Skeletal muscle cell (primary cell): ENCODE measurements around the gene FAM171A1.

Source experiments
- DNase-seq: peaks from one replicate; pipeline ENCODE4 v3.0.0-alpha.2; 2010; ENCODE audit warnings: low read depth
- H3K4me3 ChIP-seq: 2 replicates; pipeline ENCODE4 v1.5.1; 2011; ENCODE audit warnings: low read depth, mild to moderate bottlenecking, control low read depth, low read length, moderate library complexity

The FAM171A1 gene

DNA sequence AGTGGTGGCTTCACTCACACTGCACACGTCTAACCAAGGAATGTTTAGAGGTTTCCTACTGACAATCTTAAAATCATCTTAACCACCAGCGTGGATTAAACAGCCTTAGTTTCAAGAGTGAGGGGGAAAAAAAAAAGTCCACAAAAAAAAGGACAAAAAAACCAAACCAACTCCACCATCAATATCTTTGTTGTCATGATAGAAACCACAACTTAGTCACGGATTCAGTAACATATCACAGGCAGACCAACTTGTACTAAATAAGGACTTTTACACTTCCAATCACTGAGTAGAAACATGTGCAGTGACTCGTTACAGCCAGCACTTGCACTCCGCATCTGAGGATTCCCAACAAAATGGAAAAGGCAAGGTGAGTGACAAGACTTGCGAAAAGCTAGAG lies 46.5 kb downstream of the FAM171A1 start:
- no peak overlapping the region for H3K4me3 ChIP-seq
- no peak for DNase-seq

DNA sequence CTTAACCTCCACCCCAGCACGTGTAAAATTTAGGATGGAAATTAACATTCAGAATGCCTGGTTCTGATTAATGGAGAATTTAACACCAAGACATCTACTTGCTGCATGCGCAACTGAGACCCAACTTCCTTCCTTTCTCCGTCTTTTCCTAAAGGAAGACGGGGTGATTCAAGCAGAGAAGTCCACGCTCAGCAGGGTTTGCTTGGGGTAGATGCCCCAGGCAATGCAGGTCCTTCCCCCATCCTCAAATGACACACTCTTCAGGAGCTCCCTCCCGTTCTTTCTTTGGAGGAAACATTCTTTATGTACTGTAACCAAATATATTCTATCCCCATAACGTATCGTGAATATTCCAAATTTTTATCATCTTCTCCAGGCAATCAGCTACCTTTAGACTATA lies 47.0 kb downstream of the FAM171A1 start:
- no peak overlapping the region for H3K4me3 ChIP-seq
- no peak for DNase-seq

DNA sequence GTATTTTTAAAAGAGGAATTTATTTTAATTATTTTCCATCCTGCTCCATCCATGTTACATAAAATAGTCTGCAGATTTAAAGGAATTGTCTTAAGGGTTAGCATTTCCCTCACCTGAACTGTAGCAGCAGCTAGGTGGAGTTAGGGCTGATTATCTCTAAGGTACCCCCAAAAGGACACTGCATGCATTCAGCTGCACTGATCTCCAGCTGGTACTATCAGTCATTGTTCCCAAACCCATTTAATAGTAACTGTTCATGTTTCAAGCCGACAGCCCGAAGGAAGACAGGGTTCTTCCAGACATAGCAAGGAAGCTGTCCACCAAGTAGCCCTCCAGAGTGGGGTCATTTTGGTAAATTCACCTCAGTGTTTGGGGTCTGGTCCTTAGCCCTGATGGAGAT lies 48.7 kb downstream of the FAM171A1 start:
- no peak for DNase-seq
- no peak overlapping the region for H3K4me3 ChIP-seq

DNA sequence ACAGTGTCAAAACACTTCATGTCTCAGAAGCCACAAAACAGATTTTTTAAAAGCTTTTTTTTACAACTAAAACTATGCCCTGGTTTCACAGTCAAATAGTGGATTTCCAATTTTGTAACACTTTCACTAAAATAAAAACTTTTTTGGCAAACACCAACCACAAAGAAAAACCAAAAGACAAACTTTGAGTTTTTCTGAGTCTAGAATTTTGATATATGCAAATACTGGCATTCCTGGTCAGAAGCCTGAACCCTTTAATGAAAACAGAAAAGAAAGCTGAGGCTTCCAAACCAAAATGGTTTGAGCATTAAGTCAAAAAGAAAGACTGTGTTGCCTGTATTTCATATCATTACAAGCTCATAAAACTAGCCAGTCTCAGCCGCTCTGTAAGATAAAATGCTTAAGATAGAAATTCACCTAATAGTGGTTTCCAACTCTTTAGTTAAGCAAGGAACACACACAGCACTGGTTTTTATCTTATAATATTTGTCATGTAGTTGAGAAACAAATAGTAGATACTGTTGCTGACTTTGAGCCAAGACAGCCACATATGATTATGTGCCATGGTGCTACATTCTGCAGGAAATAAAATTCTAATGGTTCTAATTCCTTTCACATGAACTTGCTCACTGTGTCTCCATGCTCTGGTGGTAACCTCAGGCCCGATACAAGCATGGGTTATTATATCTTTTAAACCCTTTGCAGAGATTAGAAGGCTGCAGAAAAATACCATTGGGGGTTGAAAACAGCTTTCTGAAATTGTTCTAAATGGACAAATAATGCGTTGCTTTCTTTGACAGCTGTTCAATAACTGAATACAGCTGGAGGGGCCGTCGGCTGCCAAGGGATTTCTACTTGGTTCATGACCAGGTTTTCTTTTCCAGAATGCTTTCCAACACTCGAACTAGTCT lies 49.4 kb downstream of the FAM171A1 start:
- H3K4me3 ChIP-seq: no peak overlapping the region
- no peak for DNase-seq

DNA sequence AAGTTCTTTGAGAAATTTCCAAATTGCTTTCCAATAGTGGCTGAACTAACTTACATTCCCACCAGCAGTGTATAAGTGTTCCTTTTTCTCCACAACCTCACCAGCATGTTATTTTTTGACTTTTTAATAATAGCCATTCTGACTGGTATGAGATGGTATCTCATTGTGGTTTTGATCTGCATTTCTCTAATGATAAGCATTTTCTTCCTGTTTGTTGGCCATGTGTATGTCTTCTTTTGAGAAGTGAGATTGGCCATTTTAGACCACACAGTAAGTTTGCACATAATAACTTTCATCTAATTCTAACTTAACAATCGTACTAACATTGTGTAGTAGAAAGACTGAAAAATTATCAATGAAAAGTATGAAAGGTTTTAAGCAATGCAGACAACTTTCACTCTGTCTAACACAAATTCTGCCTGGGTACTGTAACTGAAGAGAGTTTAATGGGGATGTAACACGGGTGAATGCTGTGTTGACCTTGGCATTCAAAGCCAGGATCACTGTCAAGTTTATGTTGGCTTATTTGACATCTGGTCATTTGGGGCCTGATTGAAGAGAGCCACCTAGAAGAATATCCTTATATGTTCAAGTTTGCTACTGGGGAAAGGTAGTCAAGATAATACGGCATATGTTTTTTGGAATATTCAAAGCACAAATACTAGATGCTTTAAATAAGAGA lies 50.4 kb downstream of the FAM171A1 start:
- no peak overlapping the region for H3K4me3 ChIP-seq
- DNase-seq: no peak

DNA sequence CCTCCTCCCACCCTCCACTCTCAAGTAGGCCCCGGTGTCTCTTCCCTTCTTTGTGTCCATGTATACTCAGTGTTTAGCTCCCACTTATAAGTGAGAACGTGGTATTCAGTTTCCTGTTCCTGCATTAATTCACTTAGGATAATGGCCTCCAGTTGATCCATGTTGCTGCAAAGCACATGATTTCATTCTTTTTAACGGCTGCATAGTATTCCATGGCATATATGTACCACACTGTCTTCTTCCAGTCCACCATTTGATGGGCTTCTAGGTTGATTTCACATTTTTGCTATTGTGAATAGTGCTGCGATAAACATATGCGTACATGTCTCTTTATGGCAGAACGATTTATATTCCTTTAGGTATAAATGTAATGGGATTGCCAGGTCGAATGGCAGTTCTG lies 51.0 kb downstream of the FAM171A1 start:
- DNase-seq: no peak
- H3K4me3 ChIP-seq: no peak overlapping the region

DNA sequence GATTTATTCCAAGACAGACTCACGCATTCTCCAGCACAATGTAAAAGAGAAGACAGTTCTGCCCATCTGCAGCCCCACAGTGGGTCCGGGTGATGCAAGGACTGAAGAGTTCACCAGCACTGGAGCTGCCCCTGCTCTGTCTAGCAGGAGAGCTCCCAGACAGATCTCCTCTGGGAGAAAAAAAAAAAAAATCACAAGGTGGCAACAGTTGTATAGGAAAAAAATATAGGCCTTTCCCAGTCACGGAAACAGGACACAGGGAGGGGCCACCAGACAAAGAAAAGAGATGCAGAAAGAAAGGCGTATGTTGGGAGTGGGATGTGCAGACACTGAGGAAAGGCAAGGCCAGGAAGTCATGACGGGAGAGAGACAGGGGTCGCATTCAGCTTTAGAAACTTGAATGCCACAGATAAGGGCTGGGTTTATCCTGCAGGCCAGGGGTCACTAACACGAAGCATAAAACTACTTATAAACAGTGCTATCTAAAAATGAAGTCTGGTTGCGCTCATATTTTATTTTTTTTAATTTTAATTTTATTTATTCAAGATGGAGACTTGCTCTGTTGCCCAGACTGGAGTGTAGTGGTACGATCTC lies 54.1 kb downstream of the FAM171A1 start:
- DNase-seq: no peak
- no peak overlapping the region for H3K4me3 ChIP-seq

DNA sequence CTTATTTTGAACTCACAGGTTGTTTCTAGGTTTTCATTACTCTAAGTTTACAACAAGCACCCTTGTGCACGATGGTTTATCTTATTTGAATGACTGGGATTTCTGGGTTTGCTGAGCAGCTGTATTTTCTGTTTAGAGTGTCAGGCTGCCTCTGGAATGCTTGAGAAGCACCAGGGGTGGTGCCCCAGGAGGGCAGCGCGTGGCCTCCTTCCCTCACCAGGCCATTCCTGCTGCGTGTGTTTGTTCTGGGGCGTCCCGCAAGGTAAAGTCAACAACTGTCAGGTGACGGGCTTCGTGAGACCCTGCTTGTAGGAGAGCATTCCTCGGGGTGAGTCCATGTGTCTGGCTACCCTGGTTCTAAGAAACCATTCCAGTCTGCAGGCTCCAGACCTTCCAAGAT lies 54.9 kb downstream of the FAM171A1 start:
- no peak overlapping the region for H3K4me3 ChIP-seq
- no peak for DNase-seq

DNA sequence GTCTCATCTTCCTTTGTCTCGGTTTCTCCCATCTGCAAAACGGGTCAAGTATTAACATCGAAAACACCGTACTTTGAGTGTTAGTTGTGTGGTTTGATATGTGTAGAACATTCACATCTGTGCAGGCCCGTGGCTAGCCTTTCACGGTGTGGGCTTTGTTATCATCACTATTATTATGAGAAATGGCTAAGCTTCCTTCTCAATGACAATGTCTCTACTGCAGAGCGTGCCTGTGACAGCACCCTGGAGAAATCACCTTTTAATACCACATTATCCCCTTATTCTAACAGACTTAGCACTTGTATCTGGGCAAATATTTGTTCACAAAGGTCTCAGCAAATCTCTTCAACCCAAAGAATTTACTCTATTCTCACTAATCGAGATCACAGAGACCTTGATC lies 55.8 kb downstream of the FAM171A1 start:
- no peak for DNase-seq
- no peak overlapping the region for H3K4me3 ChIP-seq

DNA sequence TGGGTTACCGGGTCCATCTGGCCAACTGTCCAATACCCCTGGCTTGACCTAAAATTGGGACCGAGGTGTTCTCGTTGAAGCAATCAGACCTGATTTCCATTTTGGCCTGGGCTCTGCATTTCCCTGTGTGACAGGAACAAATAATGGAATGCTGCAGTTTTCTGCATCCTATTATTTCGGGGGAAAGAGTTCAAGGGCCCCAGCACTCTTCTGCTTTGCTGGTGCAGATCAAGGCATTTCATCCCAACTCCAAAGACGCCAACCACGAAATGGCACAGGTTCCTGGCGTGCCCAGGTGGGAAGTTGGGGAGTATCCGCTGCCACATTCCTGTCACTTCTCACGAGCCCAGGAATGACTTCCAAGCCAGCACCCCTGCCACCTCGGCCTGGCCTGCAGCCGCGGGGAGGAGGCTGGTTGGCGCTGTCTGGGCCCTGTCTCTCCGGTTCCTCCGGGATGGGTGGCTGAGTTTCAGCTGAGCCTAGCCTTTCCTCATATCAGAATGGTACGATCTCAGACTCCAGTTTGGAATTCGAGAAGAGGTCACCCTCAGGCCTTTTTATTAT lies 56.5 kb downstream of the FAM171A1 start:
- no peak overlapping the region for H3K4me3 ChIP-seq
- no peak for DNase-seq

DNA sequence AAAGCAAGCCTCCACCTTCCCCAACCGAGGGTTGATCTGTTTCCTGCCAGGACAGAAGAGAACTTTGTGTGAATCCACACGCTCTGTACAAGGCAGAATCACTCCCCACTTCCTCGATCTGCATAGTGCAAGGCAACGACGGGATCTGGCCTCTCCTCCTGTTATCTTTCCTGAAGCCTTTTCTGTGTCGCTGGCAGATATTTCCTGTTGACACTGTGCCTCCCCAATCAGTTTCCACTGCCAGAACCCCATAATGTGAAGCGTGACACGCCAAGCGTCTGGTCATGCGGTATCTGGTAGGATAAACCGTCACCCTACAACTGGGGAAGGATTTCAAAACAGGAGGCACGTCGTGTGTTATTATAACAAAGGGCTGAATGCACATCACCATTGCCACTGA lies 57.2 kb downstream of the FAM171A1 start:
- H3K4me3 ChIP-seq: no peak overlapping the region
- no peak for DNase-seq

DNA sequence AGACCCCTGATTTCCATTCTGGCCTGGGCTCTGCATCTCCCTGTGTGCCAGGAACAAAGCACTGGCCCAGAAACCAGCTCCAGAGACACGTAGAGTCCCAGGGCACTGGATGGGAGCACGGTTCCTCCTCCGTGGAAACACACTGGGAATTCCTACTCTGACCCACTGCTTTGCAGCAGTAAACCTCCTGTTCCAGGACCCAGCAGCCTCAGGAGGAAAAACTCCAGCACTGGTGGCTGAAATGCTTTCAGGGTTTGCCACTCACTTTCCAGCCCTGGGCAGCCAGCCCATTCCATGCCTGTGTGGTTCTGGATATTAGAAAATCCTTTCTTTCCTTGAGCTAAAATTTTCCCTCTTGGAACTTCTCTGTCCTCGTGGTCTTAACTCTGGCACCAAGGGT lies 58.0 kb downstream of the FAM171A1 start:
- no peak for DNase-seq
- H3K4me3 ChIP-seq: no peak overlapping the region

DNA sequence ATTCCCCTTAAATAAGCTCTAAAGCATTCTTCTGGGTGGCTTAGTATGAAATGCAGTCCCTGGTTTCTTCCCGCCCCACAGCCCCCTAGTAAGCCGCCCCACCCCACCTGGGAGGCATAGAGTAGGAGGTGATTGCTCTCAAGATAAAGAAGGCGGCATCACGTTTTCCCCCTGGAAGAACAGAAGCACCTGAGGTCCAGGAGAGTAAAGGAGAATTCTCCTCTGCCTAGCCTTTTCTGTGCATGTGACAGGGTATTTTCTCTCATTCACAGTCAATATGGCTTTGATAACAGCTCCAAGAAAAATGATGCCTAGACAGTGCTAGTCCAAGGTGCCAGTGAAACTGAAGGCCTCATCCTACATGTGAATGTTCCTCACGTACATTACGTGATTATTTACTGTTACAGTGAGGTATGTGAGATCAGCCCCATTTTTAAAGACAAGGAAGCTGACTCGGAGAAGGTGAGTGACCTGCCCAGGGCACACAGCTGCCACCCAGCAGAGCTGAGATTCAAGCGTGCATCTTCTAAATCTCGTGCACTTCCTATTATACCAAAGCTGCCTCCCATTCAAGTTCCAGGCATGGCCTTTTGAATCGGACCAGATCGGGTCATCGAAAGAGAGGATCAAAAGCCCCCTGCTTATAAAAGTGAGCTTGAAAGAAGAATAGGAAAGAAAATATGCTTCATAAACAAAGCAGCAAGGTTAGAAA lies 59.4 kb downstream of the FAM171A1 start:
- H3K4me3 ChIP-seq: no peak overlapping the region
- no peak for DNase-seq

DNA sequence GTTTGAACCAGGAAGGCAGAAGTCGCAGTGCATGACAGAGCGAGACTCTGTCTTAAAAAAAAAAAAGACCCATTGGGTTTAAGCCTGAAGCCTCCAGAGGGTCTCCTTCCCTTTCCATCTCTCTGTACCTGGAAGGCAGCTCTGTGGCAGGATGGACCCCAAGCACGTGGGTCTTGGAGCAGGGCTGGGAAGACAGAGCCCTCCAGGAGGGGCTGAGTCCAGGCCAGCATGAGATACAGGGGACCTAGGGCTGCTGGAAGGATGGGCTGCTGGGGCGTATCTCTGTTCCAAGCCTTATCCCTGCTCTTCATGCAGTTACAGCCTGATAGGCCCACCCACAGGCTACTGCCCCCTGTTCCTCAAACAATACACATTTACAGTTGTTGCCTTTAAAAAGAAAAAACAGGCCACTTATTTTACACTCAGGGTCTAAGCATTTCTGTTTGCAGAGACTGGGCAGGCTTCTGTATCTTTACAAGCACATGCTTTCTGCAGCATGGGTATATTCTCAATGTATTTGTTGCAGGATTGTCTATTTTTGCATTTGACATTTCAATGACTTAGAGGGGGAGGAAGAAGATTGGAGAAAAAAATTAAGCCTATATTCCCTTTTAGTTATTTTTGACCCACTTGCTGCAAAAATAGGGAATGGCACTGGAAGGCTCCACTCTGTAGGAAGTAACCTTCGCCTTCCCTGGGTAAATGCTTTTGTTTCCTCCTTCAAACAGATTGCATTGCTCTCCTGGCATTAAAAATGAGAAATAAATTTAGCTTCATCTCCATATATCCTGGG lies 60.1 kb downstream of the FAM171A1 start:
- no peak for DNase-seq
- no peak overlapping the region for H3K4me3 ChIP-seq

DNA sequence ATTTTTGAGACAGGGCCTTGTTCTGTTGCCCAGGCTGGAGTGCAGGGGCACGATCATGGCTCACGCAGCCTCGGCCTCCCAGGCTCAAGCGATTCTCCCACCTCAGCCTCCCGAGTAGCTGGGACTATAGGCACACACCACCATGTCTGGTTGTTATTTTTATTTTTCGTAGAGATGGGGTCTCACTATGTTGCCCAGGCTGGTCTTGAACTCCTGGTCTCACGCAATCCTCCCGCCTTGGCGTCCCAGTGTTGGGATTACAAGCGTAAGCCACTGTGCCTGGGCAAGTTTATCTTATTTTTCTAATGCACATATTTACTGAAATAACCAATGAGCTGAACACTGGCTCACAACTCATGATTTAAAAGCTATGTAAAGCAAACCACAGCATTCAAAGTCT lies 61.9 kb downstream of the FAM171A1 start:
- no peak for DNase-seq
- no peak overlapping the region for H3K4me3 ChIP-seq

DNA sequence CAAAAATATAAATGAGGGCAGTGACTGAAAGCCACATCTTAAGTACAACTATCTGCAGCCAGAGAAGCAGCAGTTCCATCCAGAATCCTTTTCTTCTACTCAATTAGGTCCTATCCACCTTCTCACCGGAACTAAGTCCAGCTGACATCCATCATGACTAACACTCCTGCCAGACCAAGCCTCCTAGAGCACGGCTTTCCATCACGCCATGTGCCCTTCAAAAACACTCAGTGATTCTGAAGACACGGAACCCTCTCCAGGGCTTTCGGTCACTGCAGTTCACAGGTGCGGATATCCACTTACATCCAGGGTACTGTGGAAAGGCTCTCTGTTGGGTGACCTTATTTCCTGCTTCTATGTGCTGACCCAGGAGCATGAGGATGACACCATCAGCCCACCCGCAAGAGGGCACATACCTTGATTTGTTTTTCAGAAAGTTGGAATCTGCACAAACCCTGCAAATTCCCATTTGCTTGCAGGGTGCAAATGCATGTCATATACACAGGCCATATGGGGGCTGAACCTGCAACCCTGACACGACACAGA lies 64.3 kb downstream of the FAM171A1 start:
- H3K4me3 ChIP-seq: no peak overlapping the region
- no peak for DNase-seq

DNA sequence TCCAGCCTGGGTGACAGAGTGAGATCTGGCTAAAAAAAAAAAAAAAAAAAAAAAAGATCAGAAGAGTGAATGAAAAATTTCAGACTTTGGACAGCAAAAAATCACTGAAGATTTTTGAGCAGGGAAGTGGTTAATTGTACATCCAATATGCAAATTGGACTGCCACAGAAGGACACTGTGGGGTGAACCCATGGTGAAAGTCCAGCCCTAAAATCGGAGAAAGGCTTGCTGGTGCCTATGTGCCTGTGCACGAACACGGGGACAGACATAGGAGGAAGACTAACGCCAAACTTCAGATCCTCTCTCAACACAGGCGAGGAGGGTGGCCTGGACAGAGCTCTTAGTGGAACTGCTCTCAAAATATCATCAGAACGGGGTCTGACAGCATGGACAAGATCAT lies 65.5 kb downstream of the FAM171A1 start:
- no peak for DNase-seq

DNA sequence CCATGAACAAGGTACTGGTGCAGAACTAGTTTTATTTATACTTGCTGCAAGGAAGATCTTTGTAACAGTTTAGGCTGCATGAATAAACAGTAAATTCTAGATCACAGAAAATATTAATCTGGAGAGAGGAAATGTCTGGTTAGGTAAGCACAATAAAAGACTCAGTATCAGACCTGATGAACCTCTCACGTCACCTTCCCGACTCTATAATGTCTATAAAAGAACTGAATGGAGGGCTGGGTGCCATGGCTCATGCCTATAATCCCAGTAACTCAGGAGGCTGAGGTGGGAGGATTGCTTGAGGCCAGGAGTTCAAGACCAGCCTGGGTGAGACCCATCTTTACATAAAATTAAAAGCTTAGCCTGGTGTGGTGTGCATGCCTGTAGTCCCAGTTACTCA lies 65.9 kb downstream of the FAM171A1 start:
- no peak for DNase-seq
- H3K4me3 ChIP-seq: no peak overlapping the region

More for the DNA sequence above, 65.5 kb downstream of the FAM171A1 start:
- H3K4me3 ChIP-seq: no peak overlapping the region
